ENCODE results near the gene ZNF326.

- TF ChIP-seq CTCF (IDR thresholded peaks at IDR 0.05 in 2 of 3, conservative IDR thresholded peaks at IDR 0.05 in 1 of 3; ENCODE audit: borderline replicate concordance in 1 of 3, insufficient read depth in 1 of 3, low read depth in 2 of 3, low read length in 2 of 3) (no peak), EZH2phosphoT487 (IDR thresholded peaks at IDR 0.05; ENCODE audit: borderline replicate concordance) (no peak), POLR2AphosphoS5 (IDR thresholded peaks at IDR 0.05; ENCODE audit: low read depth, low read length) (no peak), ZNF274 (IDR thresholded peaks at IDR 0.05; ENCODE audit: low read depth, low read length) (no peak), REST (IDR thresholded peaks at IDR 0.05; ENCODE audit: low read depth) (no peak)
Measured at GRCh38 chr1:89962024-89962741, 32.7 kb upstream of the ZNF326 start.

All from HCT116 (cell line).